ENCODE measurements around the gene MMP20.

DNA sequence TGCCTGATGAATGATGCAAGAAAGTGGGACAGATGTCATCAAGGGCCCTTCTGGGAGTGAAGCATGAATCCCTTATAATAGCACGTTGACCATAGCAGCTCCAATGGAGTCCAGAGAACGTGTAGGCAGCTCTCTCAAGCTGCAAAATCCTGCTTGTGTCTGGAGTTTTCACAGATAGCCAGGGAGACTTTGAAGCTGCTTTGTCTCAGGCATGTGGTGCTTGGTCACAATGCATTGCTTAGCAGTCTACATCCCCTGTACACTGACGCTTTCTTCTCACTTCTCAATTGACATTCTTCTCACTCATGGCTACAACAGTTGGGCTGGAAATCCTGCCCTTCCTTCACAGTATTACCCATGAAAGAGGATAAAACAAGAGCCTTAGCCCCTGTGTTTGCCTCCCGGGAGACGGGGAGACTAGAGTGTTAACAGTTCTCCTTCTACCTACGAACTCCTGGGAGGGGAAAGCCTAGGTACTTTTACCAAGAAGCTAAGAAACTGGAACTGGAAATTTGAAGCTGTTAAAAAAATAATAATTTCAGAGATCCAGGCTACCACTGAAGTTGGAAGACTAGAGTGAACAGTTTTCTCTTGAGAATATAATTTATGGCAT is 73.9 kb downstream of the MMP20 start:
- TF ChIP-seq, protein P1, sequence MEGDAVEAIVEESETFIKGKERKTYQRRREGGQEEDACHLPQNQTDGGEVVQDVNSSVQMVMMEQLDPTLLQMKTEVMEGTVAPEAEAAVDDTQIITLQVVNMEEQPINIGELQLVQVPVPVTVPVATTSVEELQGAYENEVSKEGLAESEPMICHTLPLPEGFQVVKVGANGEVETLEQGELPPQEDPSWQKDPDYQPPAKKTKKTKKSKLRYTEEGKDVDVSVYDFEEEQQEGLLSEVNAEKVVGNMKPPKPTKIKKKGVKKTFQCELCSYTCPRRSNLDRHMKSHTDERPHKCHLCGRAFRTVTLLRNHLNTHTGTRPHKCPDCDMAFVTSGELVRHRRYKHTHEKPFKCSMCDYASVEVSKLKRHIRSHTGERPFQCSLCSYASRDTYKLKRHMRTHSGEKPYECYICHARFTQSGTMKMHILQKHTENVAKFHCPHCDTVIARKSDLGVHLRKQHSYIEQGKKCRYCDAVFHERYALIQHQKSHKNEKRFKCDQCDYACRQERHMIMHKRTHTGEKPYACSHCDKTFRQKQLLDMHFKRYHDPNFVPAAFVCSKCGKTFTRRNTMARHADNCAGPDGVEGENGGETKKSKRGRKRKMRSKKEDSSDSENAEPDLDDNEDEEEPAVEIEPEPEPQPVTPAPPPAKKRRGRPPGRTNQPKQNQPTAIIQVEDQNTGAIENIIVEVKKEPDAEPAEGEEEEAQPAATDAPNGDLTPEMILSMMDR (optimal IDR thresholded peaks at IDR 0.05 in 1 of 3, IDR thresholded peaks at IDR 0.05 in 1 of 3, conservative IDR thresholded peaks at IDR 0.05 in 1 of 3; ENCODE audit: extremely low read depth in 1 of 3, insufficient read depth in 2 of 3, low read length in 3 of 3): no peak
- no peak for TF ChIP-seq EZH2 (IDR thresholded peaks at IDR 0.05; ENCODE audit: low read length)
